Keratinocyte (primary cell): ENCODE measurements around the gene ANKFN1. TPM values are rescaled to one million over a fixed set of nuclear protein-coding genes. Genes with fewer than 3 reads are reported as not detected.

Experiments
- DNase-seq: peaks from one replicate; pipeline ENCODE4 v3.0.0-alpha.2; 2011; ENCODE audit warnings: low read depth, missing footprints, low spot score
- FAIRE-seq: peaks from 2 replicates; lab custom pipeline; 2011; peaks lifted over from hg19 to GRCh38; lab: Jason Lieb, UNC
- H2AFZ ChIP-seq: 2 replicates; pipeline ENCODE4 v1.6.0; 2012; ENCODE audit warnings: low read length, control low read depth, inconsistent platforms; ENCODE audit not compliant: control insufficient read depth
- H3K27ac ChIP-seq: 2 replicates; pipeline ENCODE4 v1.5.1; 2011; ENCODE audit warnings: low read length; ENCODE audit not compliant: control insufficient read depth, insufficient read depth
- H3K27me3 ChIP-seq: 3 replicates; pipeline ENCODE4 v1.6.0; 2011; ENCODE audit warnings: low read length; ENCODE audit not compliant: control insufficient read depth, insufficient read depth; ENCODE audit errors: extremely low read depth
- H3K36me3 ChIP-seq, 2 experiments: 2 replicates in 1 of 2; 3 replicates in 1 of 2; pipeline ENCODE4 v1.5.1; 2011; ENCODE audit warnings: low read length in 2 of 2, mild to moderate bottlenecking in 1 of 2; ENCODE audit not compliant: control insufficient read depth in 2 of 2, insufficient read depth in 2 of 2; ENCODE audit errors: extremely low read depth in 1 of 2
- H3K4me1 ChIP-seq: 3 replicates; pipeline ENCODE4 v1.5.1; 2011; ENCODE audit warnings: low read length; ENCODE audit not compliant: control insufficient read depth, insufficient read depth; ENCODE audit errors: extremely low read depth
- H3K4me2 ChIP-seq: 3 replicates; pipeline ENCODE4 v1.6.0; 2011; ENCODE audit warnings: low read depth, low read length; ENCODE audit not compliant: control insufficient read depth, insufficient read depth; ENCODE audit errors: extremely low read depth
- H3K4me3 ChIP-seq, 3 experiments: fragments of 200-600 bp in 1 of 3; sonication (generic) in 1 of 3; 2 replicates in 2 of 3; 3 replicates in 1 of 3; pipeline ENCODE4 v1.5.1; 2011 to 2016; ENCODE audit warnings: low read length in 3 of 3, mild to moderate bottlenecking in 3 of 3, control low read depth in 2 of 3, inconsistent platforms in 1 of 3, low read depth in 1 of 3, mixed read lengths in 1 of 3, mixed run types in 1 of 3, moderate library complexity in 1 of 3; ENCODE audit not compliant: control insufficient read depth in 2 of 3, insufficient read depth in 2 of 3; ENCODE audit errors: extremely low read depth in 1 of 3
- H3K79me2 ChIP-seq: 2 replicates; pipeline ENCODE4 v1.6.0; 2012; ENCODE audit warnings: low read length; ENCODE audit not compliant: control insufficient read depth, insufficient read depth
- H3K9ac ChIP-seq: 3 replicates; pipeline ENCODE4 v1.6.0; 2011; ENCODE audit warnings: low read length; ENCODE audit not compliant: control insufficient read depth, insufficient read depth; ENCODE audit errors: extremely low read depth
- H3K9me1 ChIP-seq: 3 replicates; pipeline ENCODE4 v1.6.0; 2011; ENCODE audit warnings: low read length; ENCODE audit not compliant: control insufficient read depth, insufficient read depth; ENCODE audit errors: extremely low read depth
- H3K9me3 ChIP-seq: 2 replicates; pipeline ENCODE4 v1.5.1; 2012; ENCODE audit warnings: low read depth, low read length; ENCODE audit not compliant: control insufficient read depth
- H4K20me1 ChIP-seq: 3 replicates; pipeline ENCODE4 v1.6.0; 2011; ENCODE audit warnings: low read length; ENCODE audit not compliant: control insufficient read depth, insufficient read depth; ENCODE audit errors: extremely low read depth
- CTCF ChIP-seq, 3 experiments: IDR thresholded peaks in 1 of 3; conservative IDR thresholded peaks in 1 of 3; optimal IDR thresholded peaks in 1 of 3; 2 replicates in 2 of 3; 3 replicates in 1 of 3; pipeline versions ENCODE3 to v1.5.1; 2011; ENCODE audit warnings: low read length in 3 of 3, mild to moderate bottlenecking in 3 of 3, moderate library complexity in 2 of 3, control low read depth in 1 of 3, inconsistent platforms in 1 of 3; ENCODE audit not compliant: insufficient read depth in 2 of 3; ENCODE audit errors: extremely low read depth in 1 of 3
- EZH2 ChIP-seq: IDR thresholded peaks from one replicate; pipeline ENCODE4 v1.6.1; 2012; ENCODE audit warnings: inconsistent platforms, mild to moderate bottlenecking, low read length, moderate library complexity
- dilution Hi-C: fragments of 300-500 bp; cut with MboI; formaldehyde crosslinking; loops from one replicate; pipeline ENCODE4 v1.7.0; 2020; ENCODE audit warnings: low sequenced_read_pairs; ENCODE audit not compliant: extremely low pct_ligation_motif_present
- polyA plus RNA-seq, 5 experiments: library from polyadenylated mRNA; depleted of rRNA in 3 of 5; stranded (reverse) in 3 of 5; stranded (forward) in 1 of 5; unstranded in 1 of 5; fragments of >200 nt; gene quantifications; 1 replicate in 1 of 5; 2 replicates in 3 of 5; 3 replicates in 1 of 5; pipeline versions ENCODE4 v1.2.1 to v1.2.3, GENCODE V29; 2011 to 2012; ENCODE audit warnings: missing spikeins in 2 of 5, low read depth in 1 of 5, low replicate concordance in 1 of 5

The ANKFN1 gene
- polyA plus RNA-seq, 1 donor (not counting 4 experiments of a cell fraction or from before 2014, with no cell fraction given): 0.12 TPM

- no peak overlapping the region for H3K4me2 ChIP-seq
- FAIRE-seq: no peak
- no peak overlapping the region for H2AFZ ChIP-seq
Measured at GRCh38 chr17:56290101-56290801, 137.0 kb downstream of the ANKFN1 start.

GRCh38 chr17:56290802-56291118 lies 137.5 kb downstream of the ANKFN1 start:
- H3K27me3 ChIP-seq: no peaks in the 10 kb centered on the region
- no peaks in the 10 kb centered on the region for H3K9me1 ChIP-seq
- H3K27ac ChIP-seq: no peak overlapping the region
- H3K79me2 ChIP-seq: no peaks in the 10 kb centered on the region
- TF ChIP-seq EZH2: no peak
- no peak for TF ChIP-seq CTCF (optimal IDR thresholded peaks at IDR 0.05 in 1 of 3, IDR thresholded peaks at IDR 0.05 in 1 of 3, conservative IDR thresholded peaks at IDR 0.05 in 1 of 3; ENCODE audit: extremely low read depth in 1 of 3, insufficient read depth in 2 of 3, low read length in 3 of 3)
- no peak overlapping the region for H3K4me2 ChIP-seq
- no peaks in the 10 kb centered on the region for H3K4me1 ChIP-seq
- no peaks in the 10 kb centered on the region for H4K20me1 ChIP-seq
- H3K4me3 ChIP-seq: no peak overlapping the region
- FAIRE-seq (no peak), DNase-seq (no peak)
- H2AFZ ChIP-seq: no peak overlapping the region
- no peaks in the 10 kb centered on the region for H3K36me3 ChIP-seq
- no peaks in the 10 kb centered on the region for H3K9me3 ChIP-seq
- H3K9ac ChIP-seq: no peak overlapping the region
- dilution Hi-C loops: no loop called here

More at GRCh38 chr17:56290101-56290801, 137.0 kb downstream of the ANKFN1 start:
- dilution Hi-C loops: no loop called here
- Histone ChIP-seq H4K20me1 (no peaks in the 10 kb centered on the region), H3K4me1 (no peaks in the 10 kb centered on the region), H3K79me2 (no peaks in the 10 kb centered on the region), H3K36me3 (no peaks in the 10 kb centered on the region), H3K4me3 (no peak overlapping the region), H3K9me1 (no peaks in the 10 kb centered on the region), H3K9me3 (no peaks in the 10 kb centered on the region), H3K9ac (no peak overlapping the region), H3K27ac (no peak overlapping the region), H3K27me3 (no peaks in the 10 kb centered on the region)
- no peak for DNase-seq
- TF ChIP-seq CTCF (optimal IDR thresholded peaks at IDR 0.05 in 1 of 3, IDR thresholded peaks at IDR 0.05 in 1 of 3, conservative IDR thresholded peaks at IDR 0.05 in 1 of 3; ENCODE audit: extremely low read depth in 1 of 3, insufficient read depth in 2 of 3, low read length in 3 of 3) (no peak), EZH2 (no peak)
